Right renal pelvis (tissue), 4 donors: ENCODE results near the gene SEC14L1. TPM values are rescaled to one million over a fixed set of nuclear protein-coding genes. Genes with fewer than 3 reads are reported as not detected.
A peak's percentile ranks its signal among the peaks of the same experiment; 100 is the strongest.
"Not testable (repeated sequence)": the region's sequence is repeated elsewhere in the genome, so short reads cannot be mapped to it uniquely, and the experiment has no call there.

Source experiments
- DNase-seq, 4 donors: peaks; one replicate each; pipeline ENCODE4 v3.0.0-alpha.2; 2013; ENCODE audit warnings: low read depth in 4 of 4, low spot score in 3 of 4, missing footprints in 1 of 4
- polyA plus RNA-seq, 4 donors: library from polyadenylated mRNA; unstranded; fragments of 120-200 nt; gene quantifications; one replicate each; pipeline ENCODE4 v1.2.1, GENCODE V29; 2013; ENCODE audit not compliant: insufficient read length in 4 of 4

SEC14L1 gene
- polyA plus RNA-seq, 4 donors = 93.4 to 120 (median 107) TPM

- DNase-seq = peak; percentile 97 to 98 (median 98)
Observed at GRCh38 chr17:77140166-77140877, 447 bp upstream of the SEC14L1 start.

- DNase-seq = no peak
Observed at GRCh38 chr17:77141846-77142449, 1.2 kb downstream of the SEC14L1 start.

GRCh38 chr17:77142689-77143088 is 1.9 kb downstream of the SEC14L1 start:
- no peak for DNase-seq

- no peak for DNase-seq
Observed at GRCh38 chr17:77143306-77143705, 2.5 kb downstream of the SEC14L1 start.

GRCh38 chr17:77144227-77144626 is 3.5 kb downstream of the SEC14L1 start:
- no peak for DNase-seq

GRCh38 chr17:77145224-77145611 is 4.4 kb downstream of the SEC14L1 start:
- DNase-seq = no peak

- DNase-seq = peak in 2 of 4 donors; percentile 68 to 82
Observed at GRCh38 chr17:77145612-77146245, 5.0 kb downstream of the SEC14L1 start.

GRCh38 chr17:77146246-77146632 is 5.5 kb downstream of the SEC14L1 start:
- DNase-seq = no peak

- no peak for DNase-seq
Observed at GRCh38 chr17:77146882-77147281, 6.1 kb downstream of the SEC14L1 start.

GRCh38 chr17:77147357-77147801 is 6.6 kb downstream of the SEC14L1 start:
- DNase-seq = no peak

- DNase-seq = no peak
Observed at GRCh38 chr17:77148077-77148939, 7.5 kb downstream of the SEC14L1 start.

GRCh38 chr17:77148940-77149510 is 8.3 kb downstream of the SEC14L1 start:
- no peak for DNase-seq

GRCh38 chr17:77150196-77150595 is 9.4 kb downstream of the SEC14L1 start:
- DNase-seq = no peak

GRCh38 chr17:77151186-77151585 is 10.4 kb downstream of the SEC14L1 start:
- DNase-seq = no peak

GRCh38 chr17:77152056-77152455 is 11.3 kb downstream of the SEC14L1 start:
- DNase-seq = not testable (repeated sequence)

- DNase-seq = no peak
Observed at GRCh38 chr17:77153472-77153871, 12.7 kb downstream of the SEC14L1 start.

- DNase-seq = no peak
Observed at GRCh38 chr17:77153999-77154586, 13.3 kb downstream of the SEC14L1 start.

- no peak for DNase-seq
Observed at GRCh38 chr17:77155125-77155524, 14.4 kb downstream of the SEC14L1 start.

- DNase-seq = not testable (repeated sequence)
Observed at GRCh38 chr17:77157766-77158165, 17.0 kb downstream of the SEC14L1 start.
